Right ventricle myocardium inferior (tissue), 1 donor: ENCODE results near the gene RBMY1J. TPM values are rescaled to one million over a fixed set of nuclear protein-coding genes. Genes with fewer than 3 reads are reported as not detected.
A peak's percentile ranks its signal among the peaks of the same experiment; 100 is the strongest.
"Not testable (repeated sequence)": the region's sequence is repeated elsewhere in the genome, so short reads cannot be mapped to it uniquely, and the experiment has no call there.

Source experiments
- ATAC-seq: fragments of 200-7000 bp; cut with Tn5 transposase; one replicate; pipeline ENCODE4 v1.9.1; 2020; ENCODE audit warnings: mild to moderate bottlenecking, moderate library complexity
- DNase-seq: peaks from one replicate; pipeline ENCODE4 v3.0.0; 2021; ENCODE audit errors: missing footprints
- intact Hi-C: fragments of 100-400 bp; cut with DNase I; formaldehyde crosslinking; loops from one replicate; pipeline ENCODE4 v1.11.0; 2022
- long read RNA-seq: library from polyadenylated mRNA; unstranded; transcript quantifications from one replicate; pipeline ENCODE4 v2.0.0, GENCODE V29; 2021
- total RNA-seq: library from RNA; stranded (reverse); fragmentation: NEBNext Ultra II Directional; extraction: Animal tissue kit (Norgen Biotek cat#: 25700); gene quantifications from one replicate; pipeline ENCODE4 v1.2.1, GENCODE V29; 2021
- donor health status: DM: no; HTN: yes; CAD: no; lungs with severe emphysema.

Gene RBMY1J
- total RNA-seq, result not detected
- long read RNA-seq, result 0 reads

GRCh38 chrY:22403110-22403509 lies at the start of gene RBMY1J:
Gene RBMY1J (plus strand): TSS chrY:22403410. CDS start chrY:22405448, 2,038 bp downstream.
- intact Hi-C loops, ATAC-seq, DNase-seq: not testable (repeated sequence)

DNA sequence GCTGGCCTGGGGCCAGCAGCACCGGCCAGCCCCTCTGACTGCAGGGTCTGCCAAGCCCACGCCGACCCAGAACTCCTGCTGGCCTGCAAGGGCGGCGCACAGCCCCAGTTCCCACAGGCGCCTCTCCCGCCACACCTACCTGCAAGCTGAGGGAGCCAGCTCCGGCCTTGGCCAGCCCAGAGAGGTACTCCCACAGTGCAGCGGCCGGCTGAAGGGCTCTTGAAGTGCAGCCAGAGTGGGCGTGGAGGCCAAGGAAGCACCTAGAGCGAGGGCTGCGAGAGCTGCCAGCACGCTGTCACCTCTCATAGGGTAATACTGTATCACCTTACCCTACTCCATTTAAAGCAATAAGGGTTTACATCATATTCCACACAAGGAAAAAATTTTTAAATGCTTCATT lies 35.8 kb upstream of the RBMY1J start:
- intact Hi-C loops, result no loop called here
- no peak for ATAC-seq
- no peak for DNase-seq

- ATAC-seq (no peak), DNase-seq (no peak)
- intact Hi-C loops, result no loop called here
Measured at GRCh38 chrY:22370623-22371022, 32.6 kb upstream of the RBMY1J start.

- intact Hi-C loops, result no loop called here
- no peak for ATAC-seq
- no peak for DNase-seq
Measured at GRCh38 chrY:22373494-22373893, 29.7 kb upstream of the RBMY1J start.

DNA sequence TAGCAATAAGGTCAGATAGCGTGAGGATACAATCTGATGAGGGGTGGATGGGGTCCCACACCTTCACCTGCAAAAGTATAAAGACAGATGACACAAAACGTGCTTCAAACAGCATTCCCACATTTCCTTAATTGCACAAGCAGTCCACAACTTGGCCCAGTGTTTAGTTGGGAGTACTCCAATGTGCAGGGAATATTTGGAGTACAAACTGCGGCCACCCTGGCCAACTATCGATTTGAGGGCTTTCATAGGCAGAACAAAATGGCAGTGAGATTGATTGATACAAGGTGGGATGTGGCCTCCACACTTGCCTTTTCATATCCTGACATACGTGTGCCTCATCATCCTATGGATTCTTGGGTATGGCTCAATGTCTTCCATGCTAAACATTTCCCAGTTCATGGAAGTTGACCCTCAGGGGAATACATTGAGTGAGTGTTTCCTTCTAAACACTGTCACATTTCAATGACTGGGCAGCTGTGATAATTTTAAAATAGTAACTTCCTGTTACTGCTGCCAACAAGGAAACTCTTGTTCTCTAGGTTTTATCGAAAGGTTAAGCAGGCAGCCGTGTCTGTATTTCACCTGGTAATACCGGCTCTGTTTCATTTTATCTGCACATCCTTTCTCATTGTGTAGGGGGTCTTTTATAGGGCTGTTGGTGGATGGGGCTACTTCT lies 41.6 kb downstream of the RBMY1J start:
- intact Hi-C loops, DNase-seq, ATAC-seq: not testable (repeated sequence)

DNA sequence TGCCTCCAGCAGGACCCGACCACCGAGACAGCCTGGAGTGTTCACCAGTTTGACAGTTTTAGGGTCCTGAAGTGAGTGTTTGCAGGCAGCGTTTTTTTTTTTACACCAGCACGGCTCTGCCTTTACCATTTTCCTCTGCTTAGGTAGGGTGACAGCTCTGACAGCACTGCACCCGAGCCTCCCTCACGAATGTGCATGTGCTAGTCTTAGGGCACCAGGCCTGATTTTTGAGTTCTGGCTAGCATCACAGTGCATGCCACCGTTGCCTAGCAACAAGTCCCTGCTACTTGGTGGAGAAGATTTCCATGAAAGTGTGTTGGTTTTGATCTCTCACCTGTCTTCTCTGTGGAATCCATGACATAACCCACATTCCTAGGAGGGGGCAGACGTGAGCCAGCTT lies 52.3 kb downstream of the RBMY1J start:
- DNase-seq, intact Hi-C loops: not testable (repeated sequence)
- ATAC-seq, result peak; percentile 54

GRCh38 chrY:22461962-22462361 lies 58.8 kb downstream of the RBMY1J start:
- intact Hi-C loops, ATAC-seq, DNase-seq: not testable (repeated sequence)

Other genes starting within 250 kb of the RBMY1J start
- gene RBMY1F, start 220.5 kb upstream of the RBMY1J start, total RNA-seq, result not detected